ENCODE data around the gene HBG2.
"Not testable (repeated sequence)": the region's sequence is repeated elsewhere in the genome, so short reads cannot be mapped to it uniquely, and the experiment has no call there.

HBG2 gene

GRCh38 chr11:5281596-5281995 is 27.0 kb upstream of the HBG2 start:
- no peak for DNase-seq (ENCODE audit: low read depth)

DNA sequence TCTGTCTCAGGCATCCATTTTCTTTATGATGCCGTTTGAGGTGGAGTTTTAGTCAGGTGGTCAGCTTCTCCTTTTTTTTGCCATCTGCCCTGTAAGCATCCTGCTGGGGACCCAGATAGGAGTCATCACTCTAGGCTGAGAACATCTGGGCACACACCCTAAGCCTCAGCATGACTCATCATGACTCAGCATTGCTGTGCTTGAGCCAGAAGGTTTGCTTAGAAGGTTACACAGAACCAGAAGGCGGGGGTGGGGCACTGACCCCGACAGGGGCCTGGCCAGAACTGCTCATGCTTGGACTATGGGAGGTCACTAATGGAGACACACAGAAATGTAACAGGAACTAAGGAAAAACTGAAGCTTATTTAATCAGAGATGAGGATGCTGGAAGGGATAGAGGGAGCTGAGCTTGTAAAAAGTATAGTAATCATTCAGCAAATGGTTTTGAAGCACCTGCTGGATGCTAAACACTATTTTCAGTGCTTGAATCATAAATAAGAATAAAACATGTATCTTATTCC is 26.1 kb upstream of the HBG2 start:
- DNase-seq (ENCODE audit: low read depth), result no peak

DNA sequence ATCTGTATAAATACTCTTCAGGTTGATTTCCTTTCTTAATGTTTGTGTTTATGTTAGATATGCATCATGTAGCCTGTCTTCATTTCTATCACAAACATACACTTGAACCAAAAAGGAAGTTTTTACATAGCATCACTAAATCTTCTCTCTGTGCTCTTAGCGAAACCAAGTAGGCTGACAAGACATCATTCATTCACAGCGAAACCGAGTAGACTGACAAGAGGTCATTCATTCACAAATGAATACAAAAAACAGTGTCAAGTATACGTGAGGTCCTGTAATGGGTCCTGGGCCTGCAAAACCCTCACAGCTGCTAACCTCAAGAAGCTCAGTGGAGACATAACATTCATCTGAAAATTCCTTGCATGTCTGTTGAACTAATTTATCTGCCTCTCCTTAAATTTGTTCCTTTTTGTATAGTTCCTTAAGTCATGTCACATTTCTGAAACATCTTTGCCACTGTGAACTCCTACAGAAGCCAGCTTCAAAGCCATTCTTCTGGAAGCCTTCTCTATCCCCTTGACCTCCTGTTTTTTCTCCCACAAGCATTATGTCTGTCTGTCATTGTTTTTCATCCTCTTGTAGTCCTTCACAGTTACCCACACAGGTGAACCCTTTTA is 25.0 kb upstream of the HBG2 start:
- no peak for DNase-seq (ENCODE audit: low read depth)

DNA sequence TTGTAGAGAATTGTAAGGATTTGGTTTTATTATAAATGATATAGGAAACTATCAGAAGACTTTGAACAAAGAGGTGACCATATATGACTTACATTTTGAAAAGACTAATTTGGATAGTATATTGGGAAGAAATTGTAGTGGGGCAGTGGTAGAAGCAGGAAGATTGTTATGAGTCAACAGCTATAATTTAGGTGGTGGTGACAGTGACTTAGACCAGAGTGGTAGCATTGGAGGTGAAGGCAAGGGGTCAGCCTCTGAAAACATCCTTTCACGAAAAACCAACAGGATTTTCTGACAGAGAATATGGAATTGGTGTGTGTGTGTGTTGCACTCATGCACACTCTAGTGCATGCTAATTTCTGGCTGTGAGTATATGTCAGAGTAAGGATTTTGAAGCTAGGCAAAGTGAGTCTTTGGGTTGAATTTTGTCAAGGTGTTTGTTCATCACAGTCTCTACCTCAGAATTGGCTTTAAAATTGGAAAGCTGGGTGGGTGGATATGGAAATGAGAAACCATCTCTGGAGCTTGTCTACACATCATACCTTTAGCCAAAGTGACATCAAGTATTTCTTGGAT is 23.3 kb upstream of the HBG2 start:
- no peak for DNase-seq (ENCODE audit: low read depth)

- DNase-seq (ENCODE audit: low read depth), result no peak
These were observed 22.1 kb upstream of the HBG2 start for GRCh38 chr11:5276697-5277096.

GRCh38 chr11:5275369-5276110 is 21.0 kb upstream of the HBG2 start:
- no peak for DNase-seq (ENCODE audit: low read depth)

- DNase-seq (ENCODE audit: low read depth), result no peak
These were observed 19.8 kb upstream of the HBG2 start for GRCh38 chr11:5274395-5274794.

DNA sequence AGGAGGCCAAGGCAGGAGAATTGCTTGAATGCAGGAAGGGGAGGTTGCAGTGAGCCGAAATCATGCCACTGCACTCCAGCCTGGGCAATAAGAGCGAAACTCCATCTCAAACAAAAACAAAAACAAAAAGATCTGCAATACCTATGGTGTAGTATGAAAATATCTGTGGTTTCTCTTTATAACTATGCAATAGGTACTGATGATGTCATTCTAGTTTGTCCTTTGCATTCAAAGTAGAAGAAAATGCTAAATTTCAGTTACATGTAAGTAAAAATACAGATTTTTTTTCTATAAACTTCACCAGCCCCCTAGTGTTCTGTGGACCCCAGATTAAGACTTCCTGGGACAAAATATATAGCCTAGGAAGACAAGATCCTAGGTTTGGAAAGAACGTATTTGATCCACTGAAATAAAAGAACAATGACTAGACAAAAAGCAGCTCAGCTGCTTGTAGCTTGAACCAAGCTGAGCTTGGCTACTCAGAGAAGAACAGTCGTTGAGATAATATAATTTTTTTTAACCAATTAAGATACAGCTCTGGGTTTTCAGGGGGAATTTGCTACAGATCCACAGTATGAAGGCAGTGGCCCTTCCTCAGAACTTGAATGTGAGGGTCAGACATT is 17.9 kb upstream of the HBG2 start:
- DNase-seq (ENCODE audit: low read depth), result no peak

GRCh38 chr11:5269715-5270147 is 15.2 kb upstream of the HBG2 start, which contains the start of gene HBE1:
HBE1 (minus strand) TSS chr11:5269945; CDS start chr11:5269890, 55 bp downstream.
- DNase-seq (ENCODE audit: low read depth), result no peak

DNA sequence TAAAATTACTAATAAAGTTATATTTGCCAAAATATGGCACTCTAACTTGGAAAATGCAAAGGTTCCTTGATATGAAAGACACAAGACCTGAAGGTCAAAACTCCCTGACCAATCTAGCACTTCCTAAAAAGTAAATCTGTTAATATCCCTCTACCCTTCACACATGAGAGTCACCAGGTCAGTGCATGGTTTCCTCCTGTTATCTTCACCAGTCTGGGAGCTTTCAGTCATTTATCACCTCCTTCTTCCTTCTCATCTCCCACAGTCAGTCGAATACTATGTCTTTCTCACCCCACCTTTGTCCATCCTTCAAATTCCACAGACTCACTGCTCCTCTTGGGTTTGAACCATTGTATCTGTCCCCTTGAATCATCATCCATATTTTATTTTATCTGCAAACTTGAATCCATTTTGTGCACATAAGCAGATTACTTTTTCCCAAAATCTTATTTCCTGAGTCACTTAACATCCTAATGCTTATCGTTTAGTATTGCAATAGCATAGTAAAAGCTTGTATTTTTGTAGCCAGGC is 12.5 kb upstream of the HBG2 start:
- DNase-seq (ENCODE audit: low read depth), result no peak

GRCh38 chr11:5266609-5267008 is 12.0 kb upstream of the HBG2 start:
- DNase-seq (ENCODE audit: low read depth), result no peak

GRCh38 chr11:5265832-5266231 is 11.3 kb upstream of the HBG2 start:
- DNase-seq (ENCODE audit: low read depth), result no peak

DNA sequence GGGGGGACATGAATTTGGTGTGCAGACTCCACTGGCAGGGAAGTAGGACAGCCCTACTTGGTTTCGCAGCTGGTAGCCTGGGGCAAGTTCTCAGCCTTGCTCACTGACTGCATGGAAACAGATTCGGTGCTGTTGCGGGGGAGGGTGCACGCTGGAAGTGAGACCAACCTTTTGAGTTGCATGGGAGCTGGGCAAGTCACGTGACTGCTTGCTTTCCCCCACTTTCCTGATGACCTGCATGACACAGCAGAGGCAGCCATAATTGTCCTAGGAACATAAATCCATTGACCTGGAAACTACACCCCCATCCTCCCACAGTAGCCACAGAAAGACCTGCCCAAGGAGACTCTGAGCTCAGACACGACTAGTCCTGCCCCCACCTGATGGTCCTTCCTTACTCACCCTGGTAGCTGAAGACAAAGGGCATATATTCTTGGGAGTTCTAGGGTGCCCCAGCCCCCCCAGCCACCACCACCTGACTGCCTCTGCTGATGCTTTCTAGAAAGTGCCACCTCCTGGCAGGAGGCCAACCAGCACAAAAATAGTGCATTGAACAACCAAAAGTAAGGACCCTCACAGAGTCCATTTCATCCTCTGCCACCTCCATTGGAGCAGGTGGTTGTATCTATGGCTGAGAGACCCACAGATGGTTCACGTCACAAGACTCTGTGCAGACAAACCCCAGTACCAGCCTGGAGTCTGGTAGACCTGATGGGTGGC is 4.1 kb upstream of the HBG2 start:
- DNase-seq (ENCODE audit: low read depth), result no peak

DNA sequence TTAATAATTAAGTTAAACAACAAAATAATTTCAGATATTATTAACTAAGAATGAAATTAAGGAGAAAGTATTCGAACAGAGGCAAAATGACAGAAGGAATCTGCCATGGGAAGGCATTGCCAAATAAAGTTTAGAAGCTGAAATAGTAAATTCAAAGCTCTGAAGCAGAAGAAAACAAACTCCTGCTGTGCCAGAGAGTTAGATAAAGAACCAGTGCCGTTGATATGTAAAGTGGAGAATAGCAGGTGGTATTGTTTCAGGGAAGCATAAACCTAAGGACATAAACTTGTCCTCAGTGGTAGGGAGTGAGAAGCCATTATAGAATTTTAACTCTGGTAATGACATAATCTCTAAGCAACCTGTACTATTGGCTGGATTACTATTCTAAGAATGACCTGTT is 2.7 kb upstream of the HBG2 start:
- DNase-seq (ENCODE audit: low read depth), result no peak

DNA sequence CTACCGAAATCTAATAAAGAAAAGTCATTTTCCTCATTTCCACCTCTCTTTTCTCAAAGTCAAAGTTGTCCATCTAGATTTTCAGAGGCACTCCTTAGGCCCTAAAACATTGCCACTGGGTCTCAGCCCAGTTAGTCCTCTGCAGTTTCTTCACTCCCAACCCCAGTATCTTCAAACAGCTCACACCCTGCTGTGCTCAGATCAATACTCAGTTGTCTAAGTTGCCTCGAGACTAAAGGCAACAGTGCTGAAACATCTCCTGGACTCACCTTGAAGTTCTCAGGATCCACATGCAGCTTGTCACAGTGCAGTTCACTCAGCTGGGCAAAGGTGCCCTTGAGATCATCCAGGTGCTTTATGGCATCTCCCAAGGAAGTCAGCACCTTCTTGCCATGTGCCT is 558 bp downstream of the HBG2 start:
- DNase-seq (ENCODE audit: low read depth), result not testable (repeated sequence)

GRCh38 chr11:5253440-5253839 is 1.1 kb downstream of the HBG2 start:
- not testable (repeated sequence) for DNase-seq (ENCODE audit: low read depth)

DNA sequence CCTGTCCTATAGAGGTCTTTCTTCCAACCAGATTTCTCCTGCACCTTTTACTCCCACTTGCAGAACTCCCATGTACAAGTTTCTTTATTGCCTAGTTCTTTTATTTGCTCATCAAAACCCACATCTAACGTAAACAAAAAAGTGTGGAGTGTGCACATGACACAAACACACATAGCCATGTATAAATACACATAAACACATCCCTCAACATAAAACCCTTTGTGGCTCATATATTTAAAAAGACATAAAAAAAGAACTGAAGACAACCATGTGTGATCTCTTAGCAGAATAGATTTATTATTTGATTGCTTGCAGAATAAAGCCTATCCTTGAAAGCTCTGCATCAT is 1.7 kb downstream of the HBG2 start:
- no peak for DNase-seq (ENCODE audit: low read depth)

- DNase-seq (ENCODE audit: low read depth), result no peak
These were observed 2.2 kb downstream of the HBG2 start for GRCh38 chr11:5252192-5252918.

DNA sequence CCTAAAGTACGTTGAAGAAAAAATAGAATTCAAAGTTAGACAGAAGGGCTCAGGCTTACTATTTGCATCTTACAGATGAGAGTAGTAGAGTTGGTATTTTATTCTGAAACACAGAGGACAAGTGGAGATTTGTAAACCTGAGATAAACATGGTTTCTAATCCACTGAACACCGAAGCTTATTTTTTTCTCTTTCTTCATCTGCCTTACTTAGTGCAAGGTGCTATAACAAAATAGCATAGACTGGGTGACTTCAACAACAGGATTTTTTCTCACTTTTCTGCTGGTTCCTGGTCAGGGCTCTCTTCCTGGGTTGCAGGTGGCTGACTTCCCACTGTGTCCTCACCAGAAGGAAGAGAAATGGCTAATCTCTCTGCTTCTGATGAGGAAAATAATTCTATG is 2.8 kb downstream of the HBG2 start:
- no peak for DNase-seq (ENCODE audit: low read depth)

DNA sequence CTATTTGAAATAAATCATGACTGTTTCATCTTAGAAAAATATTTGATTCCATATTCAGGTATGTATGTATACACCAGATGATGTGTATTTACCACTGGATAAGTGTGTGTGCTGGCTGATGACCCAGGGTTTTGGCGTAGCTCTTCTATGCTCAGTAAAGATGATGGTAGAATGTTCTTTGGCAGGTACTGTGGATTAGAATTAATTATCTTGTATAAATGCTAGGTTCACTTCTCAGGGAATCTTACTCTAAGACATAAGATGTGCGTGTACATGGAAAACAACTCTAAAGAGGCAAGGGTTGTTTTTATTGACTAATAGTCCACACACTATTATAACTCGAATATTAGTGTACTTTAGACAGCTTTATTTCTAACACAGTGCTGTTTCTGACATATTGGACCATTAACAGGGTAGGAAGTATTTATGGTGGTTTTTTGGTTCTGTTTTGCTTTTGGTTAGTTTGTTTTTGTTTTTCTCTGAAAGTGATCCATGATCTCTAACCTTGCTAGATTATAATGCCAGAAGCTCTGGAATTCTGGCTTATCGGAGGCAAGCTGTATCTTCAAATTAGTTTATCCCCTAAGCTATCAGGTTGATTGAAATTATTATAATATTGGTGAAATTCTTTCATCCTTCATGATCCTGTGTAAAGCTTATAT is 3.9 kb downstream of the HBG2 start:
- DNase-seq (ENCODE audit: low read depth), result no peak
